A549 (cell line): ENCODE results near the gene PUM2. TPM values are rescaled to one million over a fixed set of nuclear protein-coding genes. Genes with fewer than 3 reads are reported as not detected.
A peak's percentile ranks its signal among the peaks of the same experiment; 100 is the strongest.

Experiments
- ATAC-seq, 2 experiments: fragments of 200-7000 bp in 1 of 2; fragments of >200 bp in 1 of 2; cut with Nextera tagmentation in 1 of 2; cut with Tn5 transposase in 1 of 2; 3 replicates each; pipeline versions ENCODE4 v1.8.0 to v1.9.1; 2018 to 2020; ENCODE audit warnings: mild to moderate bottlenecking in 1 of 2, moderate library complexity in 1 of 2
- CTCF ChIA-PET: fragments of 300-600 bp; sonication (Branson Sonifier 250); formaldehyde crosslinking; extraction: SDS; loops from one replicate; lab custom pipeline; 2021; ENCODE audit warnings: antibody characterized with exemption, inconsistent platforms; lab: Yijun Ruan, JAX
- POLR2A ChIA-PET: fragments of 350-600 bp; formaldehyde crosslinking; extraction: SDS; loops from one replicate; lab custom pipeline; 2021; ENCODE audit warnings: antibody characterized with exemption, inconsistent platforms; lab: Yijun Ruan, JAX
- DNase-seq, 2 experiments: peaks; one replicate each; pipeline versions ENCODE4 v3.0.0 to v3.0.0-alpha.2; 2011 to 2016; ENCODE audit warnings: low read depth in 1 of 2, low spot score in 1 of 2
- FAIRE-seq: peaks from 2 replicates; lab custom pipeline; 2011; peaks lifted over from hg19 to GRCh38; lab: Jason Lieb, UNC
- H3K27ac ChIP-seq, 2 experiments: fragments of >200 bp; sonication (Bioruptor Twin); formaldehyde crosslinking; 3 replicates each; pipeline ENCODE4 v1.5.1; 2016 to 2017
- H3K4me1 ChIP-seq: fragments of >200 bp; sonication (Bioruptor Twin); formaldehyde crosslinking; 3 replicates; pipeline ENCODE4 v1.6.1; 2016
- H3K4me2 ChIP-seq: fragments of >200 bp; sonication (Bioruptor Twin); formaldehyde crosslinking; 3 replicates; pipeline ENCODE4 v1.6.1; 2016
- H3K4me3 ChIP-seq: fragments of >200 bp; sonication (Bioruptor Twin); formaldehyde crosslinking; 3 replicates; pipeline ENCODE4 v1.5.1; 2016
- H3K9me3 ChIP-seq: fragments of >200 bp; sonication (Bioruptor Twin); formaldehyde crosslinking; 3 replicates; pipeline ENCODE4 v1.6.1; 2016
- CHD2 ChIP-seq: fragments of 150-350 bp; IDR thresholded peaks from 2 replicates; pipeline ENCODE4 v1.6.1; 2014; ENCODE audit warnings: low read length; ENCODE audit not compliant: partially characterized antibody
- CTCF ChIP-seq: fragments of >200 bp; sonication (Bioruptor Twin); formaldehyde crosslinking; IDR thresholded peaks from 3 replicates; pipeline ENCODE4 v1.5.1; 2016
- E2F6 ChIP-seq: IDR thresholded peaks from 2 replicates; pipeline ENCODE4 v1.6.1; 2012; ENCODE audit warnings: low read depth, borderline replicate concordance
- EP300 ChIP-seq, 2 experiments: fragments of >200 bp; sonication (Bioruptor Twin); formaldehyde crosslinking; IDR thresholded peaks; 2 replicates in 1 of 2; 3 replicates in 1 of 2; pipeline ENCODE4 v1.6.1; 2016 to 2017
- FOSB ChIP-seq: fragments of 250-450 bp; sonication (Bioruptor Pico); IDR thresholded peaks from 2 replicates; pipeline ENCODE4 v1.5.0; 2020; ENCODE audit warnings: mild to moderate bottlenecking, moderate library complexity
- FOSL2 ChIP-seq, 2 experiments: fragments of 450-650 bp in 1 of 2; fragments of >200 bp in 1 of 2; sonication (Bioruptor Twin) in 1 of 2; formaldehyde crosslinking; IDR thresholded peaks; 2 replicates each; pipeline versions ENCODE4 v1.5.0 to v1.6.1; 2016 to 2020; ENCODE audit warnings: mild to moderate bottlenecking in 1 of 2, moderate library complexity in 1 of 2
- GATA3 ChIP-seq: IDR thresholded peaks from 2 replicates; pipeline ENCODE4 v1.6.1; 2012; ENCODE audit warnings: borderline replicate concordance
- HOXA7 ChIP-seq: fragments of 250-450 bp; sonication (Bioruptor Pico); IDR thresholded peaks from 2 replicates; pipeline ENCODE4 v1.5.0; 2020; ENCODE audit warnings: mild to moderate bottlenecking, moderate library complexity
- MAX ChIP-seq: IDR thresholded peaks from 2 replicates; pipeline ENCODE4 v1.6.1; 2012
- MYC ChIP-seq: IDR thresholded peaks from 2 replicates; pipeline ENCODE4 v1.6.1; 2012; ENCODE audit warnings: mild to moderate bottlenecking, inconsistent platforms, low read length, improper control_type of control experiment, borderline replicate concordance
- NFE2L2 ChIP-seq: fragments of 150-350 bp; conservative IDR thresholded peaks from 2 replicates; pipeline ENCODE4 v1.6.1; 2014; ENCODE audit warnings: low read length
- RARB ChIP-seq: fragments of 250-450 bp; sonication (Bioruptor Pico); IDR thresholded peaks from 2 replicates; pipeline ENCODE4 v1.8.0; 2021; ENCODE audit warnings: mild to moderate bottlenecking, moderate library complexity
- RCOR1 ChIP-seq: fragments of 150-350 bp; IDR thresholded peaks from 2 replicates; pipeline ENCODE4 v1.6.1; 2014; ENCODE audit warnings: antibody characterized with exemption, low read length, low read depth
- RNF2 ChIP-seq: fragments of 200-600 bp; sonication (generic); IDR thresholded peaks from 2 replicates; pipeline ENCODE4 v1.6.1; 2016; ENCODE audit warnings: low read depth, mild to moderate bottlenecking, antibody characterized with exemption, moderate library complexity, borderline replicate concordance
- SMC3 ChIP-seq: fragments of >200 bp; sonication (Bioruptor Twin); formaldehyde crosslinking; IDR thresholded peaks from 3 replicates; pipeline ENCODE4 v1.6.1; 2018; ENCODE audit warnings: inconsistent platforms
- SREBF2 ChIP-seq: fragments of 450-650 bp; IDR thresholded peaks from 2 replicates; pipeline ENCODE4 v1.6.1; 2014; ENCODE audit warnings: mild to moderate bottlenecking, moderate library complexity
- TFCP2L1 ChIP-seq: fragments of 250-450 bp; sonication (Bioruptor Pico); IDR thresholded peaks from 2 replicates; pipeline ENCODE4 v1.5.0; 2021; ENCODE audit warnings: mild to moderate bottlenecking
- ZSCAN20 ChIP-seq: fragments of 250-450 bp; sonication (Bioruptor Pico); IDR thresholded peaks from 2 replicates; pipeline ENCODE4 v1.8.0; 2022; ENCODE audit warnings: mild to moderate bottlenecking, moderate library complexity
- WGBS: methylation state at CpG from one replicate; pipeline ENCODE4 v1.1.6; 2017; ENCODE audit errors: missing lambda C conversion rate; 5-methylcytosine and 5-hydroxymethylcytosine counted together
- polyA plus RNA-seq, 4 experiments: library from polyadenylated mRNA; depleted of rRNA in 3 of 4; stranded (reverse); fragments of >200 nt; fragmentation: RNase III in 1 of 4; extraction: RNeasy Plus Mini Kit Qiagen cat#74134 plus additional on column Dnase treatment in 1 of 4; gene quantifications; 2 replicates in 3 of 4; 3 replicates in 1 of 4; pipeline ENCODE4 v1.2.3, GENCODE V29; 2011 to 2017
- TF ChIP-seq, protein P1 (sequence below): fragments of >200 bp; sonication (Bioruptor Twin); formaldehyde crosslinking; IDR thresholded peaks from 3 replicates; pipeline ENCODE4 v1.6.1; 2016
- TF ChIP-seq, protein P2 (sequence below): fragments of >200 bp; sonication (Bioruptor Twin); formaldehyde crosslinking; IDR thresholded peaks from 2 replicates; pipeline ENCODE4 v1.6.1; 2016
- TF ChIP-seq, protein P3 (sequence below): fragments of 150-350 bp; IDR thresholded peaks from 2 replicates; pipeline ENCODE4 v1.6.1; 2014; ENCODE audit warnings: low read depth, mild to moderate bottlenecking, low read length
- TF ChIP-seq, protein P4 (sequence below): fragments of 450-650 bp; IDR thresholded peaks from 2 replicates; pipeline ENCODE4 v1.6.1; 2014; ENCODE audit warnings: antibody characterized with exemption

The PUM2 gene
- polyA plus RNA-seq, 2 of the 4 experiments (the other 2 are of a cell fraction), result 44.6 to 94.2 TPM

GRCh38 chr2:20382965-20383810 is 32.5 kb upstream of the PUM2 start:
- Histone ChIP-seq H3K27ac (0 out of 6 replicates have a peak overlapping the region, but pooled peaks of 1 of the 2 experiments have one; percentile 11), H3K4me2 (peak overlapping the region; percentile 11), H3K4me1 (peaks cover 10% of the 10 kb centered on the region; the same call in 1 of the 3 replicates), H3K9me3 (no peaks in the 10 kb centered on the region), H3K4me3 (no peak overlapping the region)
- DNase-seq (peak in 1 of 2 experiments; percentile 33), ATAC-seq (no peak; a peak in 1 of 6 replicates), FAIRE-seq (no peak)
- 51% methylated on average over 9 of the region's 9 CpGs for WGBS
- TF ChIP-seq SMC3 (no peak), CTCF (no peak), NFE2L2 (no peak), MYC (no peak)
- TF ChIP-seq, protein P1, sequence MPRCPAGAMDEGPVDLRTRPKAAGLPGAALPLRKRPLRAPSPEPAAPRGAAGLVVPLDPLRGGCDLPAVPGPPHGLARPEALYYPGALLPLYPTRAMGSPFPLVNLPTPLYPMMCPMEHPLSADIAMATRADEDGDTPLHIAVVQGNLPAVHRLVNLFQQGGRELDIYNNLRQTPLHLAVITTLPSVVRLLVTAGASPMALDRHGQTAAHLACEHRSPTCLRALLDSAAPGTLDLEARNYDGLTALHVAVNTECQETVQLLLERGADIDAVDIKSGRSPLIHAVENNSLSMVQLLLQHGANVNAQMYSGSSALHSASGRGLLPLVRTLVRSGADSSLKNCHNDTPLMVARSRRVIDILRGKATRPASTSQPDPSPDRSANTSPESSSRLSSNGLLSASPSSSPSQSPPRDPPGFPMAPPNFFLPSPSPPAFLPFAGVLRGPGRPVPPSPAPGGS, result no peak
- TF ChIP-seq, protein P2, sequence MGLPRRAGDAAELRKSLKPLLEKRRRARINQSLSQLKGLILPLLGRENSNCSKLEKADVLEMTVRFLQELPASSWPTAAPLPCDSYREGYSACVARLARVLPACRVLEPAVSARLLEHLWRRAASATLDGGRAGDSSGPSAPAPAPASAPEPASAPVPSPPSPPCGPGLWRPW, result no peak
- ChIA-PET POLR2A (interaction anchor here (1.0 to 1.4 kb wide), 2 partner anchors 64 to 332 kb away, joined by 3 to 13 read pairs; partner anchors contain the start of genes LAPTM4A and RHOB), CTCF (interaction anchor here (0.7 to 10.4 kb wide), 13 partner anchors 12 to 268 kb away, joined by 3 to 105 read pairs (median 5); partner anchors contain the start of gene HS1BP3)

DNA sequence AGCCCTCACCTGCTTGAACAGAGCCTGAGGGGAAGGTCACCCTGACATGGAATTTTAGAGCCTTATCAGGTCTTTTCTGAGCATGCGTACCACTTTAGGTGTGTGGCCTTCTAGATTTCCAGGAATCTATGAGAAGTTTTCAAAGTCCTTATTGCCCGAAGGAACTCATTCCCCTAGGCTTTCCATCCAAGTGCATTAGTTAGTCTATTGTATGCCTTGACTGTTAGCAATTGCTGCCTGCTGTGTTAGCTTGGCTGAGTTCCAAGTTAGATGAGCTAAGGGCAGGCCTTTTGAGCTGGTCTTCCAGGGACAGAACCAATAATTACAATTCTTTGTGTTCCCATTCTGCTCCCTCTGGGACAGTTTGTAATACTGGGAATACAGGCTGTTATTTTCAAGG is 30.8 kb upstream of the PUM2 start:
- no peak for ATAC-seq

GRCh38 chr2:20378891-20379519 is 28.4 kb upstream of the PUM2 start:
- FAIRE-seq, result no peak
- ChIA-PET POLR2A (interaction anchor here (1.4 kb wide), 1 partner anchor 68 kb away, joined by 10 read pairs; the partner anchor contains the start of gene RHOB), CTCF (interaction anchor here (0.6 to 10.4 kb wide), 51 partner anchors 9 to 533 kb away, joined by 3 to 105 read pairs (median 5); partner anchors contain the start of genes HS1BP3 and RHOB)
- Histone ChIP-seq H3K27ac (peak overlapping the region; percentile 23 to 58; a peak in 4 of 6 replicates), H3K4me2 (peak overlapping the region; percentile 18; the same call in 1 of the 3 replicates), H3K4me3 (no peak overlapping the region), H3K4me1 (peaks cover 10% of the 10 kb centered on the region; the same call in 1 of the 3 replicates), H3K9me3 (no peaks in the 10 kb centered on the region)
- ATAC-seq, result peak; percentile 98 to 99
- 46% methylated on average over 13 of the region's 13 CpGs for WGBS
- DNase-seq, result peak; percentile 77 to 78
- no peak for TF ChIP-seq ZSCAN20 (CRISPR knock-in tag)
- TF ChIP-seq SMC3, result peak; percentile 75
- peak; percentile 80 for TF ChIP-seq CTCF
- 0 out of 2 replicates have a peak, but pooled peaks have one; percentile 26 for TF ChIP-seq E2F6
- no peak for TF ChIP-seq RNF2
- TF ChIP-seq, protein P3, sequence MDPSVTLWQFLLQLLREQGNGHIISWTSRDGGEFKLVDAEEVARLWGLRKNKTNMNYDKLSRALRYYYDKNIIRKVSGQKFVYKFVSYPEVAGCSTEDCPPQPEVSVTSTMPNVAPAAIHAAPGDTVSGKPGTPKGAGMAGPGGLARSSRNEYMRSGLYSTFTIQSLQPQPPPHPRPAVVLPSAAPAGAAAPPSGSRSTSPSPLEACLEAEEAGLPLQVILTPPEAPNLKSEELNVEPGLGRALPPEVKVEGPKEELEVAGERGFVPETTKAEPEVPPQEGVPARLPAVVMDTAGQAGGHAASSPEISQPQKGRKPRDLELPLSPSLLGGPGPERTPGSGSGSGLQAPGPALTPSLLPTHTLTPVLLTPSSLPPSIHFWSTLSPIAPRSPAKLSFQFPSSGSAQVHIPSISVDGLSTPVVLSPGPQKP, result no peak
- TF ChIP-seq, protein P4, sequence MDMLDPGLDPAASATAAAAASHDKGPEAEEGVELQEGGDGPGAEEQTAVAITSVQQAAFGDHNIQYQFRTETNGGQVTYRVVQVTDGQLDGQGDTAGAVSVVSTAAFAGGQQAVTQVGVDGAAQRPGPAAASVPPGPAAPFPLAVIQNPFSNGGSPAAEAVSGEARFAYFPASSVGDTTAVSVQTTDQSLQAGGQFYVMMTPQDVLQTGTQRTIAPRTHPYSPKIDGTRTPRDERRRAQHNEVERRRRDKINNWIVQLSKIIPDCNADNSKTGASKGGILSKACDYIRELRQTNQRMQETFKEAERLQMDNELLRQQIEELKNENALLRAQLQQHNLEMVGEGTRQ, result no peak
- TF ChIP-seq FOSB (CRISPR knock-in tag), result no peak

More for the DNA sequence above, 30.8 kb upstream of the PUM2 start:
- no peak overlapping the region for H3K4me2 ChIP-seq
- CTCF ChIA-PET, result interaction anchor here (1.1 to 10.4 kb wide), 12 partner anchors 10 to 269 kb away, joined by 3 to 105 read pairs (median 15); partner anchors contain the start of gene HS1BP3
- no peak overlapping the region for H3K4me3 ChIP-seq
- POLR2A ChIA-PET, result interaction anchor here (2.1 kb wide), 1 partner anchor 66 kb away, joined by 9 read pairs; the partner anchor contains the start of gene RHOB
- H3K4me1 ChIP-seq, result peaks cover 10% of the 10 kb centered on the region; the same call in 1 of the 3 replicates
- no peaks in the 10 kb centered on the region for H3K9me3 ChIP-seq
- H3K27ac ChIP-seq, result no peak overlapping the region
- WGBS, result 42% methylated on average over 2 of the region's 2 CpGs
- no peak for FAIRE-seq
- TF ChIP-seq CHD2 (no peak), MAX (no peak), TFCP2L1 (CRISPR knock-in tag) (no peak), FOSL2 (IDR thresholded peaks at IDR 0.05) (no peak), FOSL2 (CRISPR knock-in tag; IDR thresholded peaks at IDR 0.05) (no peak), ZSCAN20 (CRISPR knock-in tag) (no peak), SREBF2 (no peak), RCOR1 (no peak), RARB (CRISPR knock-in tag) (no peak), HOXA7 (CRISPR knock-in tag) (no peak), RNF2 (no peak), GATA3 (no peak), EP300 (IDR thresholded peaks at IDR 0.05) (no peak)
- TF ChIP-seq, protein P2, result no peak
- DNase-seq, result no peak
